ENCODE results near the gene GIT1. TPM values are rescaled to one million over a fixed set of nuclear protein-coding genes. Genes with fewer than 3 reads are reported as not detected.

Gene GIT1
- total and polyA plus RNA-seq, 2 of the 13 experiments (the other 11 are each of a cell fraction or from before 2014, with no cell fraction given), result 14.2 to 30.8 TPM

GRCh38 chr17:29588562-29589411 lies 661 bp downstream of the GIT1 start (continued):
- TF ChIP-seq REL (CRISPR knock-in tag; conservative IDR thresholded peaks at IDR 0.05) (no peak), ZBTB21 (CRISPR knock-in tag; IDR thresholded peaks at IDR 0.05) (no peak), HOMEZ (CRISPR knock-in tag; IDR thresholded peaks at IDR 0.05; ENCODE audit: low read depth) (no peak), PRDM10 (CRISPR knock-in tag; IDR thresholded peaks at IDR 0.05; ENCODE audit: low read depth) (no peak), SP1 (IDR thresholded peaks at IDR 0.05) (no peak), SP1 (CRISPR knock-in tag; IDR thresholded peaks at IDR 0.05) (no peak), NR3C1 (CRISPR knock-in tag; IDR thresholded peaks at IDR 0.05) (no peak)
